Eye (tissue), 1 donor: Measurements from ENCODE around the gene ATP13A3.

ENCODE experiments used
- DNase-seq: peaks from one replicate; pipeline ENCODE4 v3.0.0-alpha.2; 2015

The ATP13A3 gene

GRCh38 chr3:194390835-194391234 lies 96.0 kb downstream of the ATP13A3 start:
- DNase-seq = no peak

GRCh38 chr3:194389269-194389668 lies 97.5 kb downstream of the ATP13A3 start:
- no peak for DNase-seq

- DNase-seq = no peak
These were observed 98.8 kb downstream of the ATP13A3 start for GRCh38 chr3:194387926-194388418.

- no peak for DNase-seq
These were observed 99.5 kb downstream of the ATP13A3 start for GRCh38 chr3:194387276-194387675.

- DNase-seq = no peak
These were observed 100.2 kb downstream of the ATP13A3 start for GRCh38 chr3:194386648-194387047.

- DNase-seq = no peak
These were observed 100.7 kb downstream of the ATP13A3 start for GRCh38 chr3:194386066-194386465.

GRCh38 chr3:194384569-194385001 lies 102.2 kb downstream of the ATP13A3 start:
- no peak for DNase-seq

GRCh38 chr3:194384156-194384555 lies 102.6 kb downstream of the ATP13A3 start:
- no peak for DNase-seq

- no peak for DNase-seq
These were observed 103.4 kb downstream of the ATP13A3 start for GRCh38 chr3:194383276-194383940.

GRCh38 chr3:194382892-194383223 lies 103.9 kb downstream of the ATP13A3 start:
- DNase-seq = no peak

GRCh38 chr3:194382196-194382891 lies 104.5 kb downstream of the ATP13A3 start:
- DNase-seq = no peak

GRCh38 chr3:194381460-194381875 lies 105.3 kb downstream of the ATP13A3 start:
- no peak for DNase-seq

GRCh38 chr3:194380326-194380725 lies 106.5 kb downstream of the ATP13A3 start:
- no peak for DNase-seq

GRCh38 chr3:194379651-194380050 lies 107.2 kb downstream of the ATP13A3 start:
- DNase-seq = peak; percentile 29

- DNase-seq = no peak
These were observed 107.6 kb downstream of the ATP13A3 start for GRCh38 chr3:194379231-194379630.

- DNase-seq = no peak
These were observed 109.1 kb downstream of the ATP13A3 start for GRCh38 chr3:194377708-194378107.

- DNase-seq = no peak
These were observed 110.6 kb downstream of the ATP13A3 start for GRCh38 chr3:194376241-194376560.

GRCh38 chr3:194375473-194376240 lies 111.1 kb downstream of the ATP13A3 start:
- peak; percentile 34 for DNase-seq

GRCh38 chr3:194374935-194375334 lies 111.9 kb downstream of the ATP13A3 start:
- DNase-seq = no peak

- no peak for DNase-seq
These were observed 112.9 kb downstream of the ATP13A3 start for GRCh38 chr3:194373899-194374298.

- no peak for DNase-seq
These were observed 113.8 kb downstream of the ATP13A3 start for GRCh38 chr3:194373028-194373427.

GRCh38 chr3:194370753-194371152 lies 116.0 kb downstream of the ATP13A3 start:
- no peak for DNase-seq

GRCh38 chr3:194369522-194370279 lies 117.1 kb downstream of the ATP13A3 start, which contains the start of gene LRRC15:
Gene LRRC15, minus strand, starts transcription at chr3:194369743. Its CDS starts 8,700 bp downstream, at chr3:194361043.
- DNase-seq = peak; percentile 34
